Colonic mucosa (tissue), 4 donors: ENCODE measurements around the gene POTEB3. TPM values are rescaled to one million over a fixed set of nuclear protein-coding genes. Genes with fewer than 3 reads are reported as not detected.
"Not testable (repeated sequence)": the region's sequence is repeated elsewhere in the genome, so short reads cannot be mapped to it uniquely, and the experiment has no call there.

Experiments used
- DNase-seq: peaks from one replicate; pipeline ENCODE4 v3.0.0-alpha.2; 2020
- H3K27ac ChIP-seq: fragments of 200-600 bp; one replicate; pipeline ENCODE4 v1.8.0; 2021
- H3K27me3 ChIP-seq: fragments of 200-600 bp; one replicate; pipeline ENCODE4 v1.8.0; 2021
- H3K36me3 ChIP-seq: fragments of 200-600 bp; one replicate; pipeline ENCODE4 v1.8.0; 2021
- H3K4me1 ChIP-seq: fragments of 200-600 bp; one replicate; pipeline ENCODE4 v1.8.0; 2021; ENCODE audit warnings: mild to moderate bottlenecking
- H3K4me3 ChIP-seq: fragments of 200-600 bp; one replicate; pipeline ENCODE4 v1.8.0; 2021
- H3K9ac ChIP-seq, 2 donors: one replicate each; pipeline ENCODE4 v1.7.0; 2013; ENCODE audit warnings: control low read depth in 2 of 2, low read depth in 2 of 2, low read length in 2 of 2
- H3K9me3 ChIP-seq: fragments of 200-600 bp; one replicate; pipeline ENCODE4 v1.8.0; 2021
- intact Hi-C: fragments of 100-400 bp; cut with DNase I; formaldehyde crosslinking; loops from one replicate; pipeline ENCODE4 v1.14.1; 2022
- microRNA-seq: library from miRNA; unstranded; fragments of <30 nt; microRNA quantifications from one replicate; pipeline ENCODE4, GENCODE V29; 2019
- total RNA-seq, 2 donors: library from RNA; stranded (reverse); fragmentation: NEBNext Ultra II Directional in 1 of 2; extraction: Animal tissue kit (Norgen Biotek cat#: 25700) in 1 of 2; gene quantifications; one replicate each; pipeline ENCODE4 v1.2.1, GENCODE V29; 2021
- donor health status: healthy.
- donor health status: DM: no; HTN: no; CAD: no.
- donor health status: DM: no; HTN: no; CAD: no.

POTEB3 gene
- total RNA-seq, 2 donors from 2014 or later: not detected

GRCh38 chr15:21368625-21369024 is 71.7 kb downstream of the POTEB3 start:
- H3K36me3 ChIP-seq, H3K4me1 ChIP-seq, DNase-seq, H3K4me3 ChIP-seq, H3K27me3 ChIP-seq, H3K27ac ChIP-seq, H3K9ac ChIP-seq, intact Hi-C loops, H3K9me3 ChIP-seq: not testable (repeated sequence)

Small RNA genes within 50 kb of the gene (microRNA-seq; reads per million reads assigned to microRNA genes)
- gene MIR3118-3: not detected
